GM19099 (cell line): ENCODE results near the gene MKX.

Experiments
- POLR2A ChIP-seq: IDR thresholded peaks from 3 replicates; pipeline ENCODE4 v1.6.1; 2011; ENCODE audit warnings: low read depth; ENCODE audit not compliant: insufficient read length; ENCODE audit errors: extremely low read depth

Gene MKX

GRCh38 chr10:27687326-27687725, 58.3 kb downstream of the MKX start:
- TF ChIP-seq POLR2A = no peak

GRCh38 chr10:27685681-27686080, 59.9 kb downstream of the MKX start:
- no peak for TF ChIP-seq POLR2A

- TF ChIP-seq POLR2A = no peak
Observed at GRCh38 chr10:27683226-27683625, 62.4 kb downstream of the MKX start.

- no peak for TF ChIP-seq POLR2A
Observed at GRCh38 chr10:27680691-27681605, 64.7 kb downstream of the MKX start.

GRCh38 chr10:27680006-27680557, 65.5 kb downstream of the MKX start:
- TF ChIP-seq POLR2A = no peak

GRCh38 chr10:27679369-27679912, 66.2 kb downstream of the MKX start:
- no peak for TF ChIP-seq POLR2A

- TF ChIP-seq POLR2A = no peak
Observed at GRCh38 chr10:27678166-27678565, 67.5 kb downstream of the MKX start.

GRCh38 chr10:27673065-27673464, 72.6 kb downstream of the MKX start:
- no peak for TF ChIP-seq POLR2A

GRCh38 chr10:27671821-27672220, 73.8 kb downstream of the MKX start:
- TF ChIP-seq POLR2A = no peak

- no peak for TF ChIP-seq POLR2A
Observed at GRCh38 chr10:27664461-27664860, 81.2 kb downstream of the MKX start.

- no peak for TF ChIP-seq POLR2A
Observed at GRCh38 chr10:27663621-27664020, 82.0 kb downstream of the MKX start.

- no peak for TF ChIP-seq POLR2A
Observed at GRCh38 chr10:27661514-27662286, 83.9 kb downstream of the MKX start.

GRCh38 chr10:27660711-27661110, 84.9 kb downstream of the MKX start:
- no peak for TF ChIP-seq POLR2A

- TF ChIP-seq POLR2A = no peak
Observed at GRCh38 chr10:27660268-27660667, 85.4 kb downstream of the MKX start.

- no peak for TF ChIP-seq POLR2A
Observed at GRCh38 chr10:27659786-27660185, 85.8 kb downstream of the MKX start.
